ENCODE measurements around the gene PKP2.

The PKP2 gene

DNA sequence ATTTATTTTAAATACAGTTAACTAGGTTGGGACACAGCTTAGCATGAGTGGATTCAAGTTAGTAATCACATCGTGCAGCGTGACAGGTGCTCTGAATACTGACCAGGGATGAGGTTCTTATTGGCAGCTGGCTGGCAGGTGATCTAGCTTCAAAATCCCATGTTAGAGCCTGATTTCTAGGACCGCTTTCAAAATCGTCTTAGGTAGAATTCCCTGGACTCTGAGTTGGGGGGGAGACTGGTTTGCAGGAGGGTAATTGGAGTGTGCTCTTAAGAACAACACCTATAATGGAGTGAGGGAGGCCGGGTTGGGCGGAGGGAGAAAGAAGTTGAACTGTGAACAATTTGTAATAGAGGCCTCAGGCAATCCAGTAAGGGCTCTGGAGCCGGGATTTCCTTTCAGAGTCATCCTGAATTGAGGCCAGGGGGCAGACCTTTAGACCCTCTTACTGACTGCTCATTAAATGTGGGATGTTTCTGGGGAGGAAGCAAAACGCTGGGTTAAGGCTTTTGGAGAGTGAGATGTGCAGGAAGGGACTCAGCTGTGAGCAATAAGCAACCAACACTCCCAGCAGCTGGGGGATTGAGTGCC, 140.0 kb downstream of the PKP2 start:
- no peak for DNase-seq (ENCODE audit: low read depth in 4 of 4, low spot score in 1 of 4)

DNA sequence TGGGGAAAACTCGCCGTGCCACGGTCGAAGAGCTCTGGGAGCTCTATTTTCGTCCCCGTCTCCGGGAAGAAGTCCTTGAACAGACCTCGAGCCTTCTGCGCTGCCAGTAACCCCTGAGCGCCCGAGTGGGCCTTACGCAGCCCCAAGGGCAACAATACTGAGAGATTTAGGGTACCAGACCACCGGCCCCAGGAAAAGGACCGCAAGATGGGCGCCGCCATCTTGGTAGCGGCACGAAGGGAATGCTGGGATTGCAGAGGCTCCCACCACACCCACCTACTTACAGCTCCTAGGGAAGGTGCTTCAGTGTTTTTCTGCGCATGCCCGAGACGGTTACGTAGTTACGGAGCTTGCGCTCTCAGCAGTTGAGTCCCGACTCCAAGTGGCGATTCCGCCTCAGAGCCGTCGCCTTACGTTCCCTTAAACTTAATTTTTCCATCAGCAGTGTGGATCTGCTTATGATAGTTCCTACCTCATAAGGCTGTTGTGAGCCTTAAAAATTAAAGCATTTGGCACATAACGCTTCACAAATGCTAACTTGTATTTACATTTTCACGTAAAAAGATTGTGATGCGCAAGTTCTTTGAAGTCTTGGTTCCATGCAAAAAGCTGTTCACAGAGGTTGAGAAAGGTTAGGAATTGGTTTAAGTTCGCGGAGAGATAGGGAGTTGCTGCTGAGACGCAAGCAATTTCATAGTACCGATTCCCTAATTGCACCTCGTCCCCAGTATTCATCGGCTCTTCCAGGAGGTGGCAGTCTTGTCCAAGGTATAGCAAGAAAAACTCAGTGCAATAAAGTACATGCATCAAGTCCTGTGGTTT, 140.7 kb downstream of the PKP2 start, which contains the start of gene YARS2:
Gene YARS2, minus strand, starts transcription at position 244 of the 822 bp plus-strand sequence. Its CDS starts 23 bp downstream, at position 221.
- peak; percentile 71 to 87 (median 82) for DNase-seq (ENCODE audit: low read depth in 4 of 4, low spot score in 1 of 4)

DNA sequence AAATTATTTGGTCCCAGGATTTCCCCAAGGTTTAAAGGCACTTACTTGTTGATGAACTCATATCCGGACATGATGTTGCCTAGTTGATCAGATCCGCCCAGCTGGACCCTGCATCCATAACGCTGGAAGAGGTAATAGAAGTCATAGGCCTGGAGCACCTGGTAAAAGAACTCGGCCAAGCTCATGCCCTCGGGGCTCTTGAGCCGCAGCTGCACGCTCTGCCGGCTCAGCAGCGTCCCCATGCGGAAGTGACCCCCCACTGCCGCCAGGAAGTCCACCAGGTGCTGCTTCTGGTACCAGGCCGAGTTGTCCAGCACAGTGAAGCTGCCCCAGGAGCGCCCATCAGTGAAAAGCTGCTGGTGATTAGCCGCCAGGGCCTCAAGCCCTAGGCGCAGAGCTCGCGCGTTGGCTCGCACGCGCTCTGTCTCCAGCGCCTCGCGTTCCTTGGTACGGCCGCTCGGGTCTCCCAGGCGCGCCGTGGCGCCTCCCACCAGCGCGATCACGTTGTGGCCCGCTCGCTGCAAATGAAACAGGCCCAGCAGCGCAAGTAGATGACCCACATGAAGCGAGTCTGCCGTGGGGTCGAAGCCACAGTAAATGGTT, 141.4 kb downstream of the PKP2 start:
- DNase-seq (ENCODE audit: low read depth in 4 of 4, low spot score in 1 of 4) = peak; percentile 28 to 62 (median 46)

DNA sequence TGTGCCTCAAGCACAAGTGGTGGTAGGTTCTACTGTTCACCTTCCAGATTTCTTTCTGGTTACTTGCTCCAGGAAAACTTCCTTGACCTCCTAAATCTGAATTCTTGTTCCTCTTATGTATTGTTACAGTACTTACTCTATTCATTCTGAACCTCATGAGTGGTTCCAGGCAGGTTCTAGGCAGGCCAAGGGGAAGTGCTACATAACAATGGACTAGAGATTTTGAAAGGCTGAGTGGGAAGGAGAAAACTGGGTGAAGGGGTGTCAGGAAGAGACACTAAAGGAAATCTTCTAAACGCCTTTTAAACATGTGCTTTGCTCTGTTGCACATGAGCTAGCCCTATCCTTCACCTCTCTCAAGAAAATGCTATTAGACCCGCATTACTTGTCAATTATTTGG, 142.5 kb downstream of the PKP2 start:
- DNase-seq (ENCODE audit: low read depth in 4 of 4, low spot score in 1 of 4) = no peak

- DNase-seq (ENCODE audit: low read depth in 4 of 4, low spot score in 1 of 4) = no peak
Measured at GRCh38 chr12:32753605-32754004, 143.0 kb downstream of the PKP2 start.

DNA sequence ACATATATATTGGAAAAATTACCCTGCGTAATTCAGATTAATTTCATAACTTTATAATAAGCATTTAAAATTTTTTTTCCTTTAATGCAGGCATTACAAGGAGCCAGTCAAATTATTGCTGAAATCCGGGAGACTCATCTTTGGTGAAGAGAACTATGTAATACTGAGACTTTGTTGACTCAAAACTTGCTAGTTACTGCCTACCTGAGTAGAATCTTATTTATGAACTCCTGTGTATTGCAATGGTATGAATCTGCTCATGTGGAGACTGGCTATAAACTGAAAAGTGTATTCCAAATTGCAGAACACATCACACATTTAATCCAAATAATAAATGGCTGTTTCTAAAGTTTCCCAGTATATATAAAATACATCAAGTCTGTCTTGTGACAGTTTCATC, 153.3 kb downstream of the PKP2 start:
- no peak for DNase-seq (ENCODE audit: low read depth in 4 of 4, low spot score in 1 of 4)

DNA sequence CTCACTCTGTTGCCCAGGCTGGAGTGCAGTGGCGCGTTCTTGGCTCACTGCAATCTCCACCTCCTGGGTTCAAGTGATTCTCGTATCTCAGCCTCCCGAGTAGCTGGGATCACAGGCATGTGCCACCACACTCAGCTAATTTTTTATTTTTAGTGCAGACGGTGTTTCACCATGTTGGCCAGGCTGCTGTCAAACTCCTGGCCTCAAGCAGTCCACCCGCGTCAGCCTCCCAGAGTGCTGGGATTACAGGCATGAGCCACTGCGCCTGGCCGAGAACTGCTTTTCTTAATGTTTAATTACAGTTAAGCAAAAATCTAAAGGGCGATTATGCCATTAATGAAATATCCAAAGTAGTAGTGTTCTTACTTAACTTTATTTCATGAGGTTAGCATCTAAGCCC, 154.4 kb downstream of the PKP2 start:
- DNase-seq (ENCODE audit: low read depth in 4 of 4, low spot score in 1 of 4) = no peak
